Measurements from ENCODE around the gene ARL15.

- TF ChIP-seq, protein P1, sequence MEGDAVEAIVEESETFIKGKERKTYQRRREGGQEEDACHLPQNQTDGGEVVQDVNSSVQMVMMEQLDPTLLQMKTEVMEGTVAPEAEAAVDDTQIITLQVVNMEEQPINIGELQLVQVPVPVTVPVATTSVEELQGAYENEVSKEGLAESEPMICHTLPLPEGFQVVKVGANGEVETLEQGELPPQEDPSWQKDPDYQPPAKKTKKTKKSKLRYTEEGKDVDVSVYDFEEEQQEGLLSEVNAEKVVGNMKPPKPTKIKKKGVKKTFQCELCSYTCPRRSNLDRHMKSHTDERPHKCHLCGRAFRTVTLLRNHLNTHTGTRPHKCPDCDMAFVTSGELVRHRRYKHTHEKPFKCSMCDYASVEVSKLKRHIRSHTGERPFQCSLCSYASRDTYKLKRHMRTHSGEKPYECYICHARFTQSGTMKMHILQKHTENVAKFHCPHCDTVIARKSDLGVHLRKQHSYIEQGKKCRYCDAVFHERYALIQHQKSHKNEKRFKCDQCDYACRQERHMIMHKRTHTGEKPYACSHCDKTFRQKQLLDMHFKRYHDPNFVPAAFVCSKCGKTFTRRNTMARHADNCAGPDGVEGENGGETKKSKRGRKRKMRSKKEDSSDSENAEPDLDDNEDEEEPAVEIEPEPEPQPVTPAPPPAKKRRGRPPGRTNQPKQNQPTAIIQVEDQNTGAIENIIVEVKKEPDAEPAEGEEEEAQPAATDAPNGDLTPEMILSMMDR (IDR thresholded peaks at IDR 0.05), result no peak
- TF ChIP-seq EZH2 (IDR thresholded peaks at IDR 0.05; ENCODE audit: borderline replicate concordance, insufficient read depth, low read depth, low read length, poor library complexity, severe bottlenecking), result no peak
Measured at GRCh38 chr5:54325272-54325609, 14.9 kb upstream of the ARL15 start.

All from B cell (primary cell).